GM12891 (cell line): ENCODE data around the gene CASTOR1.
A peak's percentile ranks its signal among the peaks of the same experiment; 100 is the strongest.

ENCODE experiments used
- DNase-seq: peaks from one replicate; pipeline ENCODE4 v3.0.0; 2011; ENCODE audit warnings: low spot score; ENCODE audit not compliant: insufficient read length
- FAIRE-seq: peaks from 2 replicates; lab custom pipeline; 2011; peaks lifted over from hg19 to GRCh38; lab: Jason Lieb, UNC
- PAX5 ChIP-seq: IDR thresholded peaks from 2 replicates; pipeline ENCODE4 v1.6.1; 2011; ENCODE audit warnings: low read length, moderate library complexity, mild to moderate bottlenecking; ENCODE audit not compliant: insufficient read depth, severe bottlenecking
- POLR2A ChIP-seq: IDR thresholded peaks from 2 replicates; pipeline ENCODE4 v1.6.1; 2011; ENCODE audit warnings: low read depth, low read length, control low read depth
- POLR2AphosphoS5 ChIP-seq: IDR thresholded peaks from 2 replicates; pipeline ENCODE4 v1.6.1; 2011; ENCODE audit warnings: low read depth, low read length, control low read depth
- POU2F2 ChIP-seq: IDR thresholded peaks from 2 replicates; pipeline ENCODE4 v1.6.1; 2011; ENCODE audit warnings: low read depth, mild to moderate bottlenecking, control low read depth, low read length, moderate library complexity
- SPI1 ChIP-seq: IDR thresholded peaks from 2 replicates; pipeline ENCODE4 v1.6.1; 2011; ENCODE audit warnings: low read depth, low read length, control low read depth
- TAF1 ChIP-seq: IDR thresholded peaks from 2 replicates; pipeline ENCODE4 v1.6.1; 2011; ENCODE audit warnings: low read depth, low read length, control low read depth

The CASTOR1 gene

GRCh38 chr22:30320021-30320556, 30.8 kb upstream of the CASTOR1 start:
- no peak for TF ChIP-seq POU2F2
- TF ChIP-seq PAX5: no peak
- no peak for TF ChIP-seq POLR2AphosphoS5
- no peak for TF ChIP-seq TAF1
- TF ChIP-seq SPI1: no peak
- no peak for TF ChIP-seq POLR2A
- DNase-seq: no peak
- no peak for FAIRE-seq

GRCh38 chr22:30318799-30319419, 29.6 kb upstream of the CASTOR1 start:
- FAIRE-seq (no peak), DNase-seq (no peak)
- TF ChIP-seq PAX5 (no peak), POLR2A (no peak), POU2F2 (no peak), SPI1 (no peak), POLR2AphosphoS5 (no peak), TAF1 (no peak)

GRCh38 chr22:30317778-30318177, 28.5 kb upstream of the CASTOR1 start:
- TF ChIP-seq POLR2AphosphoS5: no peak
- no peak for TF ChIP-seq SPI1
- TF ChIP-seq TAF1: no peak
- TF ChIP-seq POLR2A: no peak
- DNase-seq (no peak), FAIRE-seq (no peak)

- DNase-seq: no peak
- TF ChIP-seq TAF1 (no peak), PAX5 (no peak), SPI1 (no peak), POLR2A (no peak), POLR2AphosphoS5 (no peak), POU2F2 (no peak)
- FAIRE-seq: no peak
These were observed 26.8 kb upstream of the CASTOR1 start for GRCh38 chr22:30315962-30316576.

GRCh38 chr22:30314915-30315314, 25.6 kb upstream of the CASTOR1 start:
- TF ChIP-seq POU2F2 (no peak), TAF1 (no peak), POLR2AphosphoS5 (no peak), PAX5 (no peak), POLR2A (no peak), SPI1 (0 out of 2 replicates have a peak, but pooled peaks have one; percentile 27)
- FAIRE-seq (peak; percentile 13), DNase-seq (no peak)

GRCh38 chr22:30313527-30314363, 24.4 kb upstream of the CASTOR1 start:
- TF ChIP-seq TAF1: no peak
- no peak for TF ChIP-seq PAX5
- no peak for TF ChIP-seq POLR2AphosphoS5
- TF ChIP-seq SPI1: no peak
- DNase-seq (no peak), FAIRE-seq (no peak)

GRCh38 chr22:30312053-30312452, 22.7 kb upstream of the CASTOR1 start:
- FAIRE-seq (no peak), DNase-seq (no peak)
- TF ChIP-seq POU2F2 (no peak), SPI1 (no peak), TAF1 (no peak), POLR2AphosphoS5 (no peak), PAX5 (no peak), POLR2A (no peak)

- TF ChIP-seq POU2F2 (no peak), POLR2AphosphoS5 (no peak), SPI1 (no peak)
- no peak for DNase-seq
- FAIRE-seq: peak; percentile 69
These were observed 21.8 kb upstream of the CASTOR1 start for GRCh38 chr22:30310881-30311771.

- TF ChIP-seq SPI1 (peak; percentile 78), PAX5 (no peak), POLR2A (no peak)
- no peak for DNase-seq
- peak; percentile 90 for FAIRE-seq
These were observed 20.8 kb upstream of the CASTOR1 start for GRCh38 chr22:30309951-30310741.
